HEK293 (cell line): ENCODE data around the gene KLF4.

Experiments used
- CTCF ChIP-seq: fragments of 450-650 bp; formaldehyde crosslinking; IDR thresholded peaks from 2 replicates; pipeline ENCODE4 v1.5.1; 2016; ENCODE audit warnings: missing biosample characterization, missing genetic modification characterization
- ZNF175 ChIP-seq: fragments of 450-650 bp; formaldehyde crosslinking; IDR thresholded peaks from 2 replicates; pipeline ENCODE4 v1.5.1; 2016; ENCODE audit warnings: missing biosample characterization, missing genetic modification characterization
- ZNF24 ChIP-seq: fragments of 450-650 bp; formaldehyde crosslinking; IDR thresholded peaks from 2 replicates; pipeline ENCODE4 v1.5.1; 2016; ENCODE audit warnings: missing biosample characterization, missing genetic modification characterization
- ZNF274 ChIP-seq, 2 experiments: fragments of 200-500 bp in 1 of 2; fragments of 450-650 bp in 1 of 2; sonication (Bioruptor generic) in 1 of 2; formaldehyde crosslinking in 1 of 2; IDR thresholded peaks; 2 replicates each; pipeline versions ENCODE4 v1.5.1 to v1.6.1; 2014 to 2016; ENCODE audit warnings: borderline replicate concordance in 1 of 2, inconsistent platforms in 1 of 2, low read length in 1 of 2, missing biosample characterization in 1 of 2, missing genetic modification characterization in 1 of 2

- no peak for TF ChIP-seq CTCF (tag by site-specific recombination)
- no peak for TF ChIP-seq ZNF274 (IDR thresholded peaks at IDR 0.05; ENCODE audit: low read length)
- no peak for TF ChIP-seq ZNF274 (tag by site-specific recombination; IDR thresholded peaks at IDR 0.05; ENCODE audit: borderline replicate concordance)
- TF ChIP-seq ZNF175 (tag by site-specific recombination) = no peak
- TF ChIP-seq ZNF24 (tag by site-specific recombination) = no peak
Measured at GRCh38 chr9:107483666-107484065, 5.9 kb downstream of the KLF4 start.
